Stimulated activated CD4-positive, alpha-beta T cell treated with anti-CD3 and anti-CD28 coated beads, Interleukin-15, amount 100 ng/mL, for 1 hour (primary cell): ENCODE data around the gene KNDC1.

Experiments used
- DNase-seq, 2 donors: peaks; one replicate each; pipeline ENCODE4 v3.0.0-alpha.2; 2020; ENCODE audit warnings: low read depth in 1 of 2, low spot score in 1 of 2

Gene KNDC1

GRCh38 chr10:133273534-133274143, 113.6 kb downstream of the KNDC1 start:
- DNase-seq = no peak

- peak; percentile 54 to 76 for DNase-seq
Observed at GRCh38 chr10:133274751-133275683, 115.0 kb downstream of the KNDC1 start.

GRCh38 chr10:133275684-133276092, 115.7 kb downstream of the KNDC1 start:
- DNase-seq = no peak
